GM19468 (cell line): ENCODE results near the gene ADAMTSL3.
"Not testable (repeated sequence)": the region's sequence is repeated elsewhere in the genome, so short reads cannot be mapped to it uniquely, and the experiment has no call there.

ENCODE experiments used
- ATAC-seq: cut with Tn5 transposase; IDR thresholded peaks from one replicate; pipeline ENCODE4 v1.9.1; 2021; ENCODE audit warnings: mild to moderate bottlenecking, moderate library complexity, moderate number of reproducible peaks; ENCODE audit not compliant: unreplicated experiment; ENCODE audit errors: extremely low read depth

The ADAMTSL3 gene

GRCh38 chr15:83746231-83746630 lies 92.3 kb downstream of the ADAMTSL3 start:
- ATAC-seq = no peak

GRCh38 chr15:83747050-83747717 lies 93.3 kb downstream of the ADAMTSL3 start:
- no peak for ATAC-seq

GRCh38 chr15:83747718-83748110 lies 93.8 kb downstream of the ADAMTSL3 start:
- no peak for ATAC-seq

GRCh38 chr15:83753872-83754493 lies 100.1 kb downstream of the ADAMTSL3 start:
- ATAC-seq = no peak

- not testable (repeated sequence) for ATAC-seq
These were observed 103.4 kb downstream of the ADAMTSL3 start for GRCh38 chr15:83757291-83757690.

- no peak for ATAC-seq
These were observed 108.4 kb downstream of the ADAMTSL3 start for GRCh38 chr15:83762367-83762766.

GRCh38 chr15:83764201-83764838 lies 110.4 kb downstream of the ADAMTSL3 start:
- no peak for ATAC-seq

GRCh38 chr15:83766339-83766738 lies 112.4 kb downstream of the ADAMTSL3 start:
- no peak for ATAC-seq

GRCh38 chr15:83767741-83768140 lies 113.8 kb downstream of the ADAMTSL3 start:
- ATAC-seq = no peak

- no peak for ATAC-seq
These were observed 115.6 kb downstream of the ADAMTSL3 start for GRCh38 chr15:83769411-83769999.

- no peak for ATAC-seq
These were observed 121.8 kb downstream of the ADAMTSL3 start for GRCh38 chr15:83775738-83776137.

GRCh38 chr15:83776986-83777385 lies 123.1 kb downstream of the ADAMTSL3 start:
- ATAC-seq = no peak

- no peak for ATAC-seq
These were observed 129.3 kb downstream of the ADAMTSL3 start for GRCh38 chr15:83783227-83783626.

GRCh38 chr15:83784975-83785374 lies 131.1 kb downstream of the ADAMTSL3 start:
- no peak for ATAC-seq

GRCh38 chr15:83786336-83786735 lies 132.4 kb downstream of the ADAMTSL3 start:
- no peak for ATAC-seq

- ATAC-seq = no peak
These were observed 139.1 kb downstream of the ADAMTSL3 start for GRCh38 chr15:83793069-83793468.

GRCh38 chr15:83794209-83794608 lies 140.3 kb downstream of the ADAMTSL3 start:
- no peak for ATAC-seq

GRCh38 chr15:83809345-83809744 lies 155.4 kb downstream of the ADAMTSL3 start:
- no peak for ATAC-seq

GRCh38 chr15:83810110-83810509 lies 156.2 kb downstream of the ADAMTSL3 start:
- ATAC-seq = no peak

GRCh38 chr15:83813682-83814081 lies 159.8 kb downstream of the ADAMTSL3 start:
- ATAC-seq = no peak

GRCh38 chr15:83815506-83815905 lies 161.6 kb downstream of the ADAMTSL3 start:
- no peak for ATAC-seq
